ENCODE results near the gene ELOVL6.
A peak's percentile ranks its signal among the peaks of the same experiment; 100 is the strongest.
"Not testable (repeated sequence)": the region's sequence is repeated elsewhere in the genome, so short reads cannot be mapped to it uniquely, and the experiment has no call there.

Gene ELOVL6

DNA sequence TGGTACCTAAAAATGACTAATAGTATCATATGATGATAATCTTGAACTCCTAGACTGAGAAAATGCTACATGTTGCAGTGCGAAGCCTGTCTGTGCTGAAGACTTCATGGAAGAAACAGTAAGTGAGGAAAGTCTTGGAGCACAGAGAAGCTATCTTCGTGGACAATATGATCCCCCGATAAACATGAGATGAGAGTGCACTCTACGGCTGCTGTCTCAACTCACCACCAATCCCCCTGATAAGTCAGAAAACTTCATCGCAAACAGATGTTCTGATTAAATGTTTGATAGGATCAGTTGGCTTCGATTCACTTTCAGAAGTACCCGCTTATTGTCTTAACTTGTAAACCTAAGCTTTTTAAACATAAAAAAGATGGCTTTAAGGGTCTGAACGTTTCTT, 130.2 kb downstream of the ELOVL6 start:
- no peak for DNase-seq

DNA sequence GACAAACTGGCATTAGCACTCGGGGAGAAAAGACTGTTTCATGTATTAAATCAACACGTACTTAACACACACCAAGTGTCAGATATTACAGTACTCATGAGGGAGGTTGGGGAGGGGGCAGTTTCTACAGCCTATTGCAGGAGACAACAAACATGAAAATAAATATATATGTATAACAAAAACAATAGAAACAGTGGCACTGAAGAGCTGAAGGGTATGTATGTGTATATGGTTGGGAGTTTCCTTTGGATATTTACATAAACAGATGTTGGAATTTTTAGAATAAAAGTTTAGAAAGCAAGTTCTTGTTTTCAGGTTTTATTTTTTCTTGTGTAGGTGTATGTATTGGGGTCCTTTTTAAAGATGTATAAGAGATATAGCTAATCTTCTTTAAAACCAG, 133.5 kb downstream of the ELOVL6 start:
- no peak for DNase-seq

DNA sequence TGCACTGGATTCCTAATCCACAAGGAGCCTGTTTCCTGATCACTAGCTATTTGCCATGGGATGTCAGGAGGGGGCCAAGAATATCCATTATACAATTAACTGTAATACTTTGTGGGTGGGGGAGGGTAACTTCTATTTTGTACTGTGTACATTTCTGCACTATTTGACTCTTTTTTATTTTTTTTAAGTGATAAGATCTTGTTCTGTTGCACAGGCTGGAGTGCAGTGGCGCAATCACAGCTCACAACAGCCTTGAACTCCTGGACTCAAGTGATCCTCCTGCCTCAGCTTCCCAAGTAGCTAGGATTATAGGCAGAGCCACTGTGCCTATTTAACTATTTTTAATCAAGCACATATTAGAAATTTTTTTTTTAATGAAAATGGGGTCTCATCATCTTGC, 134.1 kb downstream of the ELOVL6 start:
- DNase-seq, result no peak

DNA sequence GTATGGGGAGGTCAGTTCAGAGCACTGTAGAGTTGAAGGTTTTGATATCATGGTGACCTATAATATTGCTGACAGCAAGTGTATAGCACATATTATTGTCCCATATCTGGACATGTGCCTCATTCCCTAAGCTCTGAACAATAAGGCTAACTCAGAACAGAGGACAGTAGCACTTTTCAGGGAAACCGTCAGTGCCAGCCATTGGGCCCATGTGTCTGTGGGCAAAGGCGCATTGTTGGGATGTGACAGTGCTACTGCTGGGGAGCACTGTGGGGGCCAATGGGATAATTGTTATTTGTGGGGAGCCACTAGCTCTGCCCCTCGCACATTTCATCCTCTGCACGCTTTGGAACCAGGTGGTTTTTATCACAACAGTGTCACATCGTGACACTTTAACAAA, 136.2 kb downstream of the ELOVL6 start:
- DNase-seq, result no peak

DNA sequence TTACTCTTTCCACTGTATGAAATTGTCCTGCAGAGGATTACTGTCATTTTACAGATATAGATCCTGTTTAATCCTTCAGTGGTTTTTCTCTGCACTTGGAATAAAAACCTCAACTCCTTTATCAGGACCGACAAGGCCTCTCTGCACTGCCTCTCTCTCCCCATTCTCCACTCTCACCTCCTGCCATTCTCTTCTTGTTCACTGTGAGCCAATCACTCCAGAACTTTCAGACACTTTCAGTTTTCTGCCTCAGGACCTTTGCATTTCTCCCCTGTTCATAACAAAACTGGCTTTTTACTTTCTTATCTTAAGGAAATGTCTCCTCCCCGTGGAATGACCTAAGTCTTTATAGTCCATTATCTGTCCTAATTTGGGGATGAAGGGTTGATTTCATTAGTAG, 137.3 kb downstream of the ELOVL6 start:
- no peak for DNase-seq

DNA sequence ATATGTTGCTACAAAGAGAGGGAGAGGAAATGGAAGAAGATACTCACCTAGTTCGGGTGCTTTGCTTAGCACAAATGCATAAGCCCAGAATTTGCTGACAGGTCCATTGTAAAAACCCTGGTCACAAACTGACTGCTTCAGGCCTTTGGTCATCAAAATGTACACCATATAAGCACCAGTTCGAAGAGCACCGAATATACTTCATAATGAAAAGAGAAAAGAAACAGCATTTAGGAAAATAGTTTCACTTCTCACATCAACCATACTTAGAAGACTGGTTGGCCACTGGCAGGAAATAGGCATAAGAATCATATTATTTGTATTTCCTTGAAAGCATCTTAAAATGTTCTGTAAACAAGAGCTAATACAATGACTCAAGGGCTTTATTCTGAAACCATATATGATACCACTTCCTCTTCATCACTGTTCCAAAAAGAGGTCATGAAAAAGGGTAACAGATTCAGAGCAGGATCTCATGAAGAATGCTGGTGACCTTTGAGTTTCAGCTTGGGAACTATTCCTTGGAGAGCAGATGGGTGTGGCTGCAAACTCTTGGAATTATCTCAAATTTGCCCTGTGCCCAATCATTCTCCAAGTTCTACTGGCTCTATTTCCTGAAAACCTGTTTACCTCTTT, 138.7 kb downstream of the ELOVL6 start:
- peak; percentile 59 for DNase-seq

DNA sequence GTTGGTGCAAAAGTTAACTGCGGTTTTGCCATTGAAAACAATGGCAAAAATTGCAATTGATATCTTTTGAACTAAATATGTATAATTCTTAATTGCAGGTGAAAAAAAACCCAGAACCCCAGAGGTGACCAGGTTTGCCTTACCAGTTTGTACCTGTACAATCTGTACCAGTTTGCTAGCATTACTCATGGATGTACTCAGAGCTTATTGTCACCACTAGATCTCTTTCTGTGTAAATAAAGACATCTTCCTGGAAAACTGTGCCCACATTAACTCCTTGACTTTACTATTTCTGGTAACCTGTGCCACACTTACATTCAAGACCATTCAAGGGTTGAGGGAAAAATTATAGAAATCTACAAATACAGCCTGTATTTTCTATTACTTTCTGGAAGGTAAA, 139.7 kb downstream of the ELOVL6 start:
- peak; percentile 13 for DNase-seq

DNA sequence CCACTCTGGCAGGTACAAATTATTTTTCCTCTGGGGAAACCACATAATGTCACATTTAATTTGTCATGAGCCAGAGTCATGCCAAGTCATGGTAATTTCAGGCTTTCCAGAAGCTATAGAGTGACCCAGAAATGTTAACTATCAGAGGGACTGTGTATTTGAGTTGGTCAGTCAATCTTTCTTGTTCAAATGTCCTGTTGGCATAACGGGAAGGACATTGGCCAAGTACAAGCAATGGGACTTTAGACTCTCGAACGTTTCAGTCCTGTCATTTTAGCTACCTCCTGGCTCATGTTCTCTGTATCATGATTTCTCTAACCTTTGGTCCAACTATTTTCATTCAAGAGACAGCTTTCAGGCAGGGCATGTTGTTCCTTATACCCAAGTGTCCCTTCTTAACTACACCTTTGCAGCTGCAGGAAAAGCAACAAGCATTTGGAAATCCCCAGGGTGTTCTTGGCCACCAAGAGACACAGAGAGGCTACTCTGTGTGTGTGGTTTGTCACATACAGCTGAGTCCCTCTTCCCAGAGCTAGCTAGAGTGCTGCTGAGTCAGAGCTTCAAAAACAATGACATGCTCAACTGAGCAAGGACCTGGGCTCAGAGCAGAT, 143.2 kb downstream of the ELOVL6 start:
- DNase-seq, result peak; percentile 63

DNA sequence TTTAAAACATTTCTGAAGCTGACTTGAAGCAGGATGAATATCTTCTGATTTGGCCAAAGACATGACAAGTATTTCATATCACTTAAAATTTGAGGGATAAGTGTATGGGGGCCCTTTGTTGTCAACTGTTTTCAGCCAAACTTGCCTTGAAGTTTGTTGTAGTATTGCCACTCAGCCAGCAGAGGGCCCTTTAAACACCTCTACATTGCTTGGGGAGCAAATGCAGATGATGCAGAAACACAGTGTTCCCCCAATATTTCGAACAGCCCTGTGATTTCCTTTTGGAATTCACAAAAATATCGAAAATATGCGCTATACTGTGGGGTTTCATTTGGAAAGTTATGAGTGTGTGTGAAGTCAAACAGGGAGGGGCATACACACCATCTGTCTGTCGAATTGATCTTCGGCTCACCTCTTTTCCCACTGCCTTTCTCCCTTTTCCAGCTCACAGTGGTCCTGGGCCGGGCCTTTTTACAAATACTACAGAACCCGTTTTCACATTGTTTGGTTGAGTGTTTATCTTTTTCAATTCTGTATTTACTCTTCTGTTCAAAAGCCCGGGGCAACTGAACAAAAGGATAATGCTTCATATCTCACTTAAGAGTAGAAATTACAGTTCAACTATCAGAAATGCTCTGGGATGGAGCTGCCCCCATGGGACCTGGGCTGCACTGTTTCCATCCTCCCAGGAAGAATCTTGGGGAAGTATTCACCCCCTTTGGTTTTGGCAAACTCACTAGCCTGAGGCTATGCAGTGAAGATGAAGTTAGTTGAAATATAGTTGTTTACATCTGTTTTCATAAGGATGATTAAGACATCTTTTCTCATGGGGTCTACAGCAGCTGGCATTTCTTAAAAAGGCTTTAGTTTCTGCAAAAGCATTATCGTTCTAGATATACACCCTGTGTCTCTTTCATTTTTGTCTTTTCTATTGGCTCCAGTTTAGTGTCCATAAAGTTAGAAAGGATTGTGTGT, 148.2 kb downstream of the ELOVL6 start:
- DNase-seq, result peak; percentile 48

DNA sequence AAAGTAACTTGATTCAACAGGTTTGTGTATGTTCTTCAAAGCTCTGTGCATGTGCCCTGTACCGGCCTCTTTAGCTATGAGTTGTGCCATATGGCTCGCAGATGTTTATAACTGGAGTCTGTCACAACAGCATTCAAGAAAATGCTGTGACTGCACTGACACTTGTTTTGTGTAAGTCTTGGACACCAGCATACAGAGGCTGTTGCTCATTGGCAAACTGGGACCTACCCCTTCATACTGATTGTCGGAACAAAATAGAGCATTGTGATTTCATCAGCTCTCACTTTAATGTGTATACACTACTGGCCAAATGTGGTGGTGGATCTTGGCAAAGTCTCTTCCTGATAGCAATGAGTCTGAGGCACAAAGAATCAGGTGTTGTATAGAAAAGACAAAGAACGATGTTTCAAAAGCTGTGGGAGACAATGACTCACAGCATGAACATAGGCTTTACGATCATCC, 151.8 kb downstream of the ELOVL6 start:
- no peak for DNase-seq

DNA sequence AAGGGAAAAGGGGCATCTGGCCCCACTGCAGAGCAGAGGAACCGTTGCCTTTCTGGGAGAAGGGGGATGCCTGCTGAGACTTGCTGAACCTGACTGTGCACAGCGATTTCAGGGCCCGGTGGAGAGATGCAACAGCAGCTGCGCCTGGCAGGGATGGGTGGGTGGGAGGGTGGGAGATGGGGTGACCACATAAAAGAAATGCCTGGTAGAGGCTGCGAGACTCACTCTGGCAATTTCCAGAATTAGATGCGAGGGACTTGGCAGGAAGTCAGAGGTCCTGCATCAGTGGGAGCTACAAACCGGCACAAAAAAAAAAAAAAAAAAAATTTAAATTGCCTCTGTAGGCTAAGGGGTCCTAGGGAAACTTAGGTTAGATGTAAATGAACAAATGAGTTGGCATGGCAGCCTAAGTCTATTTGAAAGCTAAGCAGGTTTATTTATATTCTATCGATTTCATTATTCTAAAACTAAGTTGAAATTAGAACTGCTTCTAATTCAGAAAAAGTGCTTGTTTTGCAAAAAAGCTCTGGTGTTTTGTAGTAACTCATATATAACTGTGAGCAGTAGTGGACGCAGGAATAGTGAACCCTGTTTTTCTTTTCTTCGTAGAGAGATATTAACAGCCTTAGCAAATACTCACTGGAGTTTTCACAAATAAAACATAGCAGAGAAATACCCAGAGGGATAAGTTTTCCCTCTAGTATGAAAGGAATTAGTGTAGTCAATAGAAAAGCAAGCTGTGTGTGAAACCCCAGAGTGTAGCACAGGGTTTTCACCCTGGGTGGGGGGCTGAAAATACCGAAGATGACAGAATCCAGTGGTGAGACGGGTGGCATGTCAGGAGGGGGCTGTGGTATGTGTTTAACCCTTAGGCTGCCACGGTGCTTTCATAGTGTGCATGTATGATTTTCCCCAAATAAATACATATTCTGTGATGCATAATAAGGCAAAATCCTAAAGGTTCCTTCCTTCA, 155.6 kb downstream of the ELOVL6 start:
- no peak for DNase-seq

DNA sequence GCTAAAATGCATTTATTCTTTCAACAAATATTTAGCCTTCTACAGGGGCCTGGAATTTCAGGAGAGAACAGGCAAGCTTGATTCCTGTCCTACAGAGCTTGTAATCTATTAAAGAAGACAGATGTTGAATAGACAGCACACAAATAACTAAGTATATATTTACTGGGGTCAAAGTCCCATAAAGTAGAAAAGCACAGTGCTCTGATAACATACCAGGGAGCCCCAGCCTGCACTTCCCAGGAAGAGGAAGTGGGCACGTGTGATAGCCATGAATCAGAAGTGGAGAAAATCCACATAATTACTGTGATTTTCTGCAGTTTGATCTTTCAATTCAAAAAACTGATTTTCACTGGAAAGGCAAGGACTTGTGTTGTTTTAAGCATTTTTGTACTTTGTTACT, 156.7 kb downstream of the ELOVL6 start:
- DNase-seq, result no peak

DNA sequence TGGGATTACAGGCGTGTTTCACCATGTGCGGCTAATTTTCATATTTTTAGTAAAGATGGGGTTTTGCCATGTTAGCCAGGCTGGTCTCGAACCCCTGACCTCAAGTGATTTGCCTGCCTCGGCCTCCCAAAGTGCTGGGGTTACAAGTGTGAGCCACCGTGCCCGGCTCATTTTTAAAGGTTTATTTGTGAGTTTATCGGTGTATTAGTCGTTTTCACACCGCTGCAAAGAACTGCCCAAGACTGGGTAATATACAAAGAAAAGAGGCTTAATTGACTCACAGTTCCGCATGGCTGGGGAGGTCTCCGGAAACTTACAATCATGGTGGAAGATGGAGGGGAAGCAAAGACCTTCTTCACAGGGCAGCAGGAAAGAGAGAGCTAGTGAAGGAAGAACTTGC, 159.3 kb downstream of the ELOVL6 start:
- not testable (repeated sequence) for DNase-seq

DNA sequence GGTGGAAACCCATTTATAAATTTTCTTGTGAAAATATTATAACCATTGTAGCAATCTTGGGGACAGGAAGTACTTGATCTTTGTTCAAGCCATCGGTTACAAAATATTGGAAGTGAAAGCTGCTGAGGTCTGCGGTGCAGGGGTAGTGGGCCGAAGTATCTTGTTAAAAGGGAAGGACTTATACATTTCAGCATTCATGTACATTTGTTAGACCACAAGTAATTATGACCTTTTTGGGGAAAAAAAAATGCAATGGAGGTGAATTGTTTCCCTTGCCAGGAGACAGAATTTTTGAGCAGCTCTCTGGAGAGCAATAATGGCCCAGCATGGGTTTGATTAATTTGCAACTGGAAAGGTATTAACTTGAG, 164.4 kb downstream of the ELOVL6 start:
- peak; percentile 10 for DNase-seq

DNA sequence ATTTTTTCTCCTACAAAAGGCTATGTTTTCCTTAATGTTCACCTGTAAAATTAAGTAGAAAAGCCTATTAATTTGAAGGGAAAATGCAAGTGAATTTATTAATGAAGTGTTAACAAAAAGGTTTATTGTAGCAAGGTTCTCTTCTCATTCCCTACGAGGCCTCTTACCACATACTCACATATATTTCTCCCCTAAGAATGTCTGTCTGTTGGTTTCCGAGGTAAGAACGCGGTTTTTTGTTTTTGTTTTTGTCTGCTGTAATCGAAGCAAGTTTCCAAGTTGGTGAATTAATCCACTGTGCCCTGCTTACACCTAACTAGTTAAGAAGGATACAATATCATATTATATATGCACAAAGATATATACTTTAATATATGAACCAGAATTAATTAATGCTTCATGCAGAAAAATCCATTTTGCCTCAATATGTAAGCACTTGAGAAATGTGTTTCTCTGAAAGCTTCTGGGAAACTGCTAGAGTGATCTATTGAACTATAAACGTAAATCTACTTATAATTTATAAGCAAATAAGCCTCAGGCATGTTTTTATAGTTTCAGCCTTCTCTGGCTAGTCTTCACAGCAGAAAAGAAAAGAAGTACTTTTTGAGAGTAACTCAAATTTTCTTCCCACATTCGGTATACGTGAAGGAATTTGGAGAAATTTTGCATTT, 164.9 kb downstream of the ELOVL6 start:
- DNase-seq, result no peak

DNA sequence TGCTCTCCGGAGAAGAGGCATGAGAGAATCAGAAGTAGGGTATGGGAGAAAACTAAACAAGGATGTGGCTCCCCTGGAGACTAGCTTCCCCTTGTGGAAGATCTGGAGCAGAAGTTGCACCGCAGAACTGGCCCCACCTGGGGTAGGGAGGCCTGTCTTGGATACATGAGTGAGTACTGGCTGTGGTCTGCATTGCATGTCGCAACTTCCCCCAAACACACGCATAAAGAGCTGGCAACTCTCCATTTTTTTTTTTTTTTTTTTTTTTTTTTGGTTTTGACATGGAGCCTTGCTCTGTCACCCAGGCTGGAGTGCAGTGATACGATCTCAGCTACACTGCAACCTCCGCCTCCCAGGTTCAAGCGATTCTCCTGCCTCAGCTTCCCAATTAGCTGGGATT, 165.8 kb downstream of the ELOVL6 start:
- no peak for DNase-seq

DNA sequence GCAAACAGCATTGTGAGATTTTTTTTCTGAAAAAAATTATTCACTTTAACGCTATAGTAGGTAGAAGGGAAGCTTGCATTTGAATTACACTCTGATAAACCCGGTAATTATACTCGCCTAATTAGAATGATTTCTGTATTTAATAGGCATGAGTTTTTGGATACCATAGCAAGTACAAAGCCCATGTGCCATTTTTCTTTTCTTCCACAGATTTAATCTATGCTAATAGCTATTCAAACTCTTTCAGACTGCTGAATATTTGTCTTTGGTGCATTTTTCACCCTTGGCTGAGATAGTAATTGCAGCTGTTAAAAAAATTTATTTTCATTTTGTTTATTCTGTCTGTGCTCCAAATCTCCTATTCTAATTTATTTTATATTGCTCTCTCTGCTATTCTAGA, 172.7 kb downstream of the ELOVL6 start:
- no peak for DNase-seq

DNA sequence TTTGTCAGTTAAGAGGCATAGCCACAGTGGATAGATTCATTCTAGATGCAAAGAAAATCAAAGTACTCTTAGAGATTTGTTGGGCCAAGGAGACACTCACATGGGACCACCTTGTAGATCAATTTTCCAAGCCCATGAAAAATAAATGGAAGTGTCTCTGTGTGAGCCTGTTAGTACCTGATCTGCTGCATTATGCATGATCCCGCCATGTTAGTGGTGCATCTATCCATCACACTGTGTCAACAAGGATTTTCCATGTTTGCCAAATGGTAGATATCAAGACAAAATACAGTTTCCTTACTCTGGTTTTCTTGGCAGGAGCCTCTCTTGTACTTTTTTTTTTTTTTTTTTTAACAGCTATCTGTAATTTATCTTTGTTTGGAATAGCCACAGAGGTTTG, 173.4 kb downstream of the ELOVL6 start:
- no peak for DNase-seq

DNA sequence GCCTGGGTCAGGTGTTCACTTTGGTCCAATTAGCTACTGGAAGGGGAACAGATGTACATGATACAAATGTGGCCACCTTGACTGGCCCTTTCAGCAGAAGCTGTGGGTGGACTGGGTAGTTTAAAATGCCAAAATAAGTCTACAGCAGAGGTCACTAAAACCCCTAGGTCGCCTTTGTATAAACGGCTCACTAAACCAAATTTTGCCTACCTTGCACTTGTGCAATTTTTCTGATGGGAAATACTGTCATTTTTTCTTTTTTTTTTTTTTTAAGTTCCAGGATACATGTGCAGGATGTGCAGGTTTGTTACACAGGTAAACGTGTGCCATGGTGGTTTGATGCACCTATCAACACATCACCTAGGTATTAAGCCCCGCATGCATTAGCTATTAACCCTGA, 176.0 kb downstream of the ELOVL6 start:
- no peak for DNase-seq

DNA sequence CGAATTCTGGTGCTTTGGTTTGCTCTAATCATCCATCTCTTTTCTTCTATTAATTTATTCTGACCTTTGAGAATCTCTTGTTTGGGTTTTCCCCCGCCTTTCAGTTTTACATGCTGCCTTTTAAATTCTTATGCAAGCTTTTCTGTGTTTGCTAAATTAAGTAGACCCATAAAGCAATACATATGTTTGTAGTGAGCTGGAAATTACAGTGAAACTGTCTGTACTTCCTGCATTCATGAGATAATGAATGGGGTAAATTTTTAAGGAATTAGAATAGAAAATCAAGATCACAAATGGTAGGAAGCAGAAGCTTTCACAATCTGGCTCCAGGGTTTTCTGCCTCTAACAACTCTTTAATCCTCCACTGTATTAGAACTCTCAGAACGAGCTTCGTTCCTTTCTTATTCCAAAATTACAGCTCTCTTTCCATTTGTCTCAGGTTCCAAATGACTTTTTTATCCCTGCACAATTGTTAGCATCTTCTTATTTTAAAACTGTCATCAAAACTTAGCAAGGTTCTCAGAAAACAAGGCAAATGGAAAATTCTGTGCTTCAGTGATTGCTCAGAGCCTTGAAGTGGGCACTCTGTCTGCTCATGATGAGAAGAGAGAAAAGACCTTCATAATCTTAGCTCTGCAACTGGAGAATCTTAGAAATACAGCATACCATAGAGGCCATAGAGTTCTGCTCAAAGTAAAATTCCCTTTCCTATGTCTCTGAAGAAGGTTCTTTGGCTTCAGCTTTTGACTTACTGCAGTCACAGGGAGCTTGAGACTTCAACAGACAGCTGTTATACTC, 177.6 kb downstream of the ELOVL6 start:
- no peak for DNase-seq

DNA sequence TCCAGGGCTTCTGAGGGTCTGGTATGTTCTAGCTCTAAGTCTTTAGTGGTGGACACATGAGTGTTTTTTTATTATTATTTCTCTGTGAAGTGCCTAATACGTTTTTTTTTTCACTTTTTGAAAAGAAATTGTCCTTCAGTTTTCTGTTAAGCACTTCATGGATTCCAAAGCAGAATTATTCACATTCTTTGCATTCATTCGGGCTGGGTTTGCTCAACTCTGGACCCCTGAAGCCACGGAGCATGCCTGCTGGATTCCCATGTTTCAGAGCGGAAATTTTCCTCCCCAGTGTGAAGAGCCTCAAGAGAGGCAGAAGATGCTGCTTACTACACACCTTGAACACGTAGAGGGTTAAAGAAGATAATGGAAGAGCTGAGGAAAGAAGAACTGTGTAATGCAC, 178.3 kb downstream of the ELOVL6 start:
- DNase-seq, result no peak

Data from activated CD4-positive, alpha-beta T cell treated with anti-CD3 and anti-CD28 coated beads, Interleukin-10, Interleukin-2, amounts not matched to agents 100 ng/mL and 50 ng/mL, durations not matched to agents 16 hours and 8 hours (primary cell).